Tibial nerve (tissue), 4 donors: ENCODE measurements around the gene MSRB1.

Source experiments
- EP300 ChIP-seq, 2 donors: sonication (generic); formaldehyde crosslinking; IDR thresholded peaks; one replicate each; pipeline ENCODE4 v1.6.1; 2017; ENCODE audit warnings: antibody characterized with exemption in 2 of 2, mild to moderate bottlenecking in 1 of 2
- TF ChIP-seq, protein P1 (sequence below), 5 experiments: fragments of 200-600 bp in 3 of 5; fragments of 450-650 bp in 2 of 5; sonication (generic) in 3 of 5; IDR thresholded peaks; one replicate each; pipeline ENCODE4 v1.5.1; 2016 to 2019; ENCODE audit warnings: antibody characterized with exemption in 5 of 5, mild to moderate bottlenecking in 3 of 5, moderate library complexity in 2 of 5

DNA sequence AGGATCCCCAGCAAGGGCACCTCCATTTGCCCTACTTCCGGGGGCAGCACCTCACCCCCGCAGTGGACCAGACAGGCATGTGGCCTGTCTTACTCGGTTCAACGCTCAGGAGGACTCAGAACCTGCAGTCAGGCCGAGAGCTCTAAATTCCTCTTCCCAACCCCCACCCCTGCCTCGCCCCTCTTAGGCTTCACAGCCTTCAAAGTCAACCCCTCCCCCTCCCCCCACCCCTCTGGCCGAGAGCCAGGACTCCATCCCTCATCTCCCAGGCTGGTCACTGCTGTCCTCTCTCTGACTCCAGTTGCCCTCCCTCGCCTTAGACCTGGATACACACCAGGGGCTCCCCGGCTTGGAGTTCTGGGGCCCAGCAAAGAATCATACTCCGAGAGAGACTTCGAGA is 16.7 kb downstream of the MSRB1 start:
- TF ChIP-seq, protein P1, sequence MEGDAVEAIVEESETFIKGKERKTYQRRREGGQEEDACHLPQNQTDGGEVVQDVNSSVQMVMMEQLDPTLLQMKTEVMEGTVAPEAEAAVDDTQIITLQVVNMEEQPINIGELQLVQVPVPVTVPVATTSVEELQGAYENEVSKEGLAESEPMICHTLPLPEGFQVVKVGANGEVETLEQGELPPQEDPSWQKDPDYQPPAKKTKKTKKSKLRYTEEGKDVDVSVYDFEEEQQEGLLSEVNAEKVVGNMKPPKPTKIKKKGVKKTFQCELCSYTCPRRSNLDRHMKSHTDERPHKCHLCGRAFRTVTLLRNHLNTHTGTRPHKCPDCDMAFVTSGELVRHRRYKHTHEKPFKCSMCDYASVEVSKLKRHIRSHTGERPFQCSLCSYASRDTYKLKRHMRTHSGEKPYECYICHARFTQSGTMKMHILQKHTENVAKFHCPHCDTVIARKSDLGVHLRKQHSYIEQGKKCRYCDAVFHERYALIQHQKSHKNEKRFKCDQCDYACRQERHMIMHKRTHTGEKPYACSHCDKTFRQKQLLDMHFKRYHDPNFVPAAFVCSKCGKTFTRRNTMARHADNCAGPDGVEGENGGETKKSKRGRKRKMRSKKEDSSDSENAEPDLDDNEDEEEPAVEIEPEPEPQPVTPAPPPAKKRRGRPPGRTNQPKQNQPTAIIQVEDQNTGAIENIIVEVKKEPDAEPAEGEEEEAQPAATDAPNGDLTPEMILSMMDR (IDR thresholded peaks at IDR 0.05) = no peak
- no peak for TF ChIP-seq EP300 (IDR thresholded peaks at IDR 0.05)
